CD4-positive, alpha-beta T cell treated with Interleukin-21 for 1 hour (primary cell): ENCODE data around the gene RBMS3.
"Not testable (repeated sequence)": the region's sequence is repeated elsewhere in the genome, so short reads cannot be mapped to it uniquely, and the experiment has no call there.

Source experiments
- DNase-seq: peaks from one replicate; pipeline ENCODE4 v3.0.0-alpha.2; 2020

RBMS3 gene

GRCh38 chr3:29493109-29493508 lies 212.2 kb downstream of the RBMS3 start:
- DNase-seq = no peak

- no peak for DNase-seq
Observed at GRCh38 chr3:29494305-29495036, 213.6 kb downstream of the RBMS3 start.

DNA sequence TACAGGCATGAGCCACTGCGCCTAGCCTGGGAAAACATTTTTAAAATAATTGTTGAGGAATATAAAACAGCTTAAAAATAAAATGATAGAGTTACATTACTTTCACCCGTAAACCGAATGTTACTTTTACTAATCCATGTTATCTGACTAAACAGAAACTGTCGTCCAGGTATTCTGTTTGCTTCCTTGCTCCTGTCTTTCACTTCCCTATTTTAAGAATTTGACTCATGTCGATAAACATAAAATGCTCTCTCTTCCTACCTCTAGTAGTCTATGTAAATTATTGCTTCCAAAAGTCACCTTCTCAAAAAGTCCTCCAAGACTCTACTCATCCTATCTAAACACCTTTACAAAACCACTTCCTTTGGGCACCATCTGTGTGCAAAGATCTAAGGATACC lies 216.4 kb downstream of the RBMS3 start:
- no peak for DNase-seq

DNA sequence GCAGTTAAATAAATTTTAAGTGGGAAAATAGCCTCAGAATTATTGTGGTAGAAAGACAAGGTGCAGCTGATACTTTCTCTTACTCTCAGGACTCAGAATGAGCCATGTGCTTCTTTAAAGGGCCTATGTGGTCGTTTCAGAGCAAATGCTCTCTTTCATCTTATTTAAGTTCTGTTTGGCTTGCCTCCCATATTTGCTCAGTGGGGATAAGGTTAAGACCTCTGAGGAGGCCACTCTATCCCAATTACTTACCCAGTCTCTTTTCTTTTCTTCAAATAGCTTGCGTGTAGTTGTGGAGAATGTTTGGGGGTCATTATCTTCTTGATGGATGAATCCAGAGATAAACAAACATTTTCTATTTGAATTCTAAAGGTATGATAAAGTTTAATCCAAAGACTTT lies 221.9 kb downstream of the RBMS3 start:
- DNase-seq = no peak

- no peak for DNase-seq
Observed at GRCh38 chr3:29503314-29503713, 222.4 kb downstream of the RBMS3 start.

DNA sequence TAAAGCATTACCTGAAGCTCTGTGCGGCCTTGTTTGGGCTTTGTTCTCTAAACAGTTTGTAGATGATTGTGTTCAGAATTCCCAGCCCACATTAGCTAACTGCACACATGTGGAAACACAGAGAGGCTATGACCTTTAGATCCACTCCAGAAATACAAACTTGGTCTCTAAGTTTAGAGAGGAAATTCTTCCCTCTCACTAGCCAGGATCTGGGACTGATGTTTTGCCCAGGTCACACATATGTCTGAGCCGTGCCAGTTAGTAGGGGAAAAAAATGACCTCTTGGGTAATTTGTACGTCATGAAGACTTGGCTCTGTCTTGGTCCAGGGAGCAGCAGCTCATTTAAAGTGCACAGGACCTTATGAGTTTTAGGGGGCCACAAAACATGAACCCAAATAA lies 223.1 kb downstream of the RBMS3 start:
- DNase-seq = no peak

DNA sequence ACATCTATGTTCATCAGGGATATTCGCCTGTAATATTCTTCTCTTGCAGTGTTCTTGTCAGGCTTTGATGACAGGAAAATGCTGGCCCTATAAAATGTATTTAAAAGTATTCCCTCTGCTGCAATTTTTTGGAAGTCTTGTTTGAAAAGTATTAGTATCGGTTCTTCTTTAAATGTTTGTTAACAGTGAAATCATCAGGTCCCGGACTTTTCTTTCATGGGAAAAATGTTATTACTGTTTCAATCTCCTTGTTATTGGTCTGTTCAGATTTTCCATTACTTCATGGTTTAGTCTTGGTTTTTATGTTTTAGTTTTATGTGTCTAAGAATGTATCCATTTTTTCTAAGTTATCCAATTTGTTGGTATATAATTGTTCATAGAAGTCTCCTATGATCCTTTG lies 225.6 kb downstream of the RBMS3 start:
- DNase-seq = no peak

DNA sequence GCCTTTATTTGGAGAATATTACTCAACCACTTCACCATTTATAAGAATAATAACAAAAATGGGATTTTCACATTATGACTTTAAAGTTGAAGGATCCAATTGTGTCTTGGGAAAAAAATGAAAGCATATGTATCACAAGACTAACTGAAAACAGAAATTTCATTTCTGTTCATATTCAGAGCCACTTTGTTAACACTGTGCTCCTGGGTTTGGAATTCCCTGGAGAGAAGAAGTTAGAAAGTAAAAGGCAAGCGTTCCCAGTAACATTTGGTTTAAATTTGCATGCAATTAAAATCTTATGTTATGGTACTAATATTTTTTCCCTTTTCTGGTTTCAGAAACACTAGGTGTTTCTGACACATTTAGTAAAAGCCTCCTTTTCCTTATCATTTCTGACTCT lies 230.8 kb downstream of the RBMS3 start:
- DNase-seq = no peak

DNA sequence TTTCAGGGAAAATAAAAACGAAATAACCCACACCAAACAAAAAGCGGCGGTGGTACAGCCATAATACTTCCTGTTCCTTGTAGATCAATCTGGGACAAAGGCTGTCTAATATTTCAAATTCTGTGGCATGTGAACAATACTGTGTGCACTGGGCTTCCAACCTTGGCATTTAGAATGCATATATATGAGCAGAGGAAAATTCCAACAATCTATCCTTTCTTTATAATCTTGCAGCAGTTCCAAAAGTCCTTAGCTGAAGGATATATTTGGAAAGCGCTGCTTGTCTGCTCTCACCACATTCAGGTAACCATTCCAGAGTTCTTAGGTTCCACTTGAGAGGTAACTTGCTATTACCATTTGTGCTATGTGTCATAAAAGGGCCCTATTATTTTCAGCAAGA lies 231.8 kb downstream of the RBMS3 start:
- DNase-seq = no peak

- no peak for DNase-seq
Observed at GRCh38 chr3:29513236-29513635, 232.4 kb downstream of the RBMS3 start.

- DNase-seq = no peak
Observed at GRCh38 chr3:29514170-29514569, 233.3 kb downstream of the RBMS3 start.

GRCh38 chr3:29514912-29515311 lies 234.0 kb downstream of the RBMS3 start:
- no peak for DNase-seq

DNA sequence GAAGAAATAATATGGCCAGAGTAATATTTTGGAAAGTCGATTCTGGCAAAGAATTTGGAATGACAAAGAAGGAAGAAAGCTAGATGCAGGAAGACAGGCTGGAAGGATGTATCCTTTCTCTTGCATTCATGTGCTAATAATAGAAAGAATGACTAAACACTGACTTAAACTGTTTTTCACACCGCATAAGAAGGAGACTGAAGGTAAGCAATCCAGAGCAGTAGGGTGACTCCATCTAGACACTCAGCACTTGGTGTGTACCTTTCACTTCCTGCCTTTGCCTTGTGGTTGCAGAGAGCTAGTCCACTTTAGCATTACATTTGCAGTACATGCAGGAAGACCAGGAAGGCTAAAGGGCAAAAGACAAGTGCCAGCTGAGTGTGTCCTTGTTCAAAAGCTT lies 234.6 kb downstream of the RBMS3 start:
- no peak for DNase-seq

DNA sequence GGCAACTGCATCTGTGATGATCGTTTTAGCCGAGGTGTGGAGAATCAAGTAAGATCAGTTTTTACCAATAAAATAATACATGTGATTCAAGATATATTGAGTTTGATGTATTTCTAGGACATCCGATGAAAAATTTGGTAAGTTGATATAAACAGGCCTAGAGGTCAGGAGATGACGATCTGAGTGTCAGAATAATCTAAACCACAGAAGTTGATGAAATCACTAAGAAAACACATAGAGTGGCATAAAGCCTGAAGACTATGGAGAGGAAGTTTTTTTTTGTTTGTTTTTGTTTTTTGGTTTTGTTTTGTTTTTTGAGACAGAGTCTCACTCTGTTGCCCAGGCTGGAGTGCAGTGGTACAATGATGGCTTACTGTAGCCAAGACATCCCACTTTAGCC lies 235.3 kb downstream of the RBMS3 start:
- no peak for DNase-seq

DNA sequence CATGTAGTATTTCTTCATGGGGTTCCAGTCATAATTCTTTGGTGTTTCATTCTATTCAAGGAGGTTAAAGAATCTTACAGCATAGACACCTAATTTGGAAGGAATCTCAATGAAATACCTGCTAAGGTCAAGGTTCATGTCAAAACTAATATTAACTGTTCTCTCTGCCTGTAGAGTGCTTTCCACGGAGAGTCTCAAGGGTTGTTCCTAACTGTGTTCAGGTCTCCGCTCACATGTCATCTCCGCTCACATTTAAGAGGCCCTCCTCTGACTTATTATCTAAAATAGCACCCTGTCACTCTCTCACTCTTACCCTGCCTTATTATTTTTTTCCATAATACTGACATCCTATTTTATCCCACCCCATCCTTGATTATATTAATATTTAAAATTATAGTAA lies 239.9 kb downstream of the RBMS3 start:
- no peak for DNase-seq

- DNase-seq = no peak
Observed at GRCh38 chr3:29521293-29521692, 240.4 kb downstream of the RBMS3 start.

DNA sequence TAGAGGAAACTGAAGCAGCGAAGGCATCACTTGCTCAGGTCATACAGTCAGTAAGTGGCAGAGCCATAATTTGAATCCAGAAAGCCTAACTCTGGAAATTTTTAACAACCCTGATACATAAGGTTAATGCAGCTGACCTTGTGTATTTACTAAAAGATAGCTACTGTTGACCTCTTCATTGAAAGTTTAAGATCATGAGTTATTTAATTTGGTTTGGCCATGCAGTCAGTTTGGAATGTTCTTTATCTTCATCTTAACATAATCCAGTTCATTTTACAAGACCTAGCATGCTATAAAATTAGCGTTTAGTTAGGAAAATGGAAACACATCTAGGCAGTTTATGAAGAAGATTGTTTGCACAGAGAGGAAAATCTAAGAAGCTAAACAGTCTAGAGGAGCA lies 240.9 kb downstream of the RBMS3 start:
- no peak for DNase-seq

DNA sequence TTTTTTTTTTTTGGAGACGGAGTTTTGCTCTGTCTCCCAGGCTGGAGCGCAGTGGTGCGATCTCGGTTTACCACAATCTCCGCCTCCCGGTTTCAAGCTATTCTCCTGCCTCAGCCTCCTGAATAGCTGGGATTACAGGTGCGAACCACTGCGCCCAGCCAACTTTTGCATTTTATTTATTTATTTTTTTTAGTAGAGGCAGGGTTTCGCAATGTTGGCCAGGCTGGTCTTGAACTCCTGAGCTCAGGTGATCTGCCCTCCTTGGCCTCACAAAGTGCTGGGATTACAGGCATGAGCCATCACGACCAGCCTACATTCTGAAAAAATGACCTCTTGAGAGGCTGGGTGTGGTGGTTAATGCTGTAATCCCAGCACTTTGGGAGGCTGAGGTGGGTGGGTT lies 243.6 kb downstream of the RBMS3 start:
- DNase-seq = not testable (repeated sequence)

DNA sequence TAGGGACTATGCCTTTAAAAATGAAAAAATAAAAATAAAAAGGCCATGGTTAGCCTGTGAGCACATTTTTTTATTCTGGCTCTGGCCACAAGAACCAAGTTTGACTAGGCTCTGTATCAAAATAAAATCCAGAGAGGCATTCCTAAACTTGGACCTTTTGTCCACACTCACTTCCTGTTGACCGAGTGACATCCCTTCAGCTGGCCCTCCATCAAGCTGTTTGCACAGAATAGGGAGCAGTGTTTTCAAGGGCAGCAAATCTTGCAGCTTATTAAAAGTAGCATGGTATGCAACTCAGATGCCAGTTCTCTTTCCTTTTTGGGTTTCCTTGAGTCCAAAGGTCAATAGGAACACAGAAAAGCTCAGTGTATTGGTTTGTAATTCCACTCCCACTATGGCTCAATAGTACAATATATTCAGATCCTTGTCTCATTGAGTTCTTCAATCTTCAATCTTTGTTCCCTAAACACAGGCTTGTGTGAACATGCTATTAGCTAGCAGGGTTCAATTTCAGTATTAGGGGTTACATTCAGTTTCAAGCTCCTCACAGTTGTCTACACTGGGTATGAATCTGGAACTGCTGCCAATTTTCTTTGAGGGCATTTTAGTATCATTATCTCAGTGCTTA lies 244.5 kb downstream of the RBMS3 start:
- DNase-seq = no peak

- no peak for DNase-seq
Observed at GRCh38 chr3:29527246-29527645, 246.4 kb downstream of the RBMS3 start.

DNA sequence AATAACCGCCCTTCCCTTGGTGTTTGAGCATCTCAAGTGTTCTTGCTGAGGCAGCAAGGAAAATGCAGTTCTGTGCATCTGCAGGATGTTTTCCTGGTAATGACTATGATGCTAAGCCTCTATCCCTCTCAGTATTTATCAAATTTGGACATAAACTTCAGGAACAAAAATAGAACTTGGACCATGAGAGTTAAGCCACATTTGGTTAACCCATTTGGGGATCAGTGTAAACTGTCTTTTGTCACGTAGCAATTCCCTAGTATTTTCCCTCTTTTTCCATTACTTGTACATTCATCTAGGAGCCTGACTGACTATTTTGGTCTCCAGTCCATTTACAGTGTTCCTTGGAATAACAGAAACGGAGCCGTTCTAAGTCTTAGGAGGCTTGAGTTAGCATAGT lies 250.8 kb downstream of the RBMS3 start:
- DNase-seq = no peak

DNA sequence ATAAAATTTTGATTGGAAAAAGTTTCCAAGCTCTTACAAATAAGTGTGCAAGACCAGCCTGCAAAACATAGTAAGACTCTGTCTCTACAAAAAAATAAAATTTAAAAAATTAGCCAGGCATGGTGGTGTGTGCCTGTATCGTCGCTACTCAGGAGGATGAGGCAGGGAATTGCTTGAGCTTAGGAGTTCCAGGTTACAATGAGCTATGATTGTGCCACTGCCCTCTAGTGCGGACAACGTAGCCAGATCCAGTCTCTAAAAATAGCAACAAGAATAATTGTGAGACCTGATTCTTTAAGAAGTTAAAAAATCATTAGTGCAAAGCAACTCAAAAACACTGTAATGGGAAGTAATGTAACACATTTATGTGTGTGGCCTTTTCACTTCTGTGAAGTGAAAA lies 251.6 kb downstream of the RBMS3 start:
- DNase-seq = no peak

- DNase-seq = no peak
Observed at GRCh38 chr3:29534006-29534405, 253.1 kb downstream of the RBMS3 start.

DNA sequence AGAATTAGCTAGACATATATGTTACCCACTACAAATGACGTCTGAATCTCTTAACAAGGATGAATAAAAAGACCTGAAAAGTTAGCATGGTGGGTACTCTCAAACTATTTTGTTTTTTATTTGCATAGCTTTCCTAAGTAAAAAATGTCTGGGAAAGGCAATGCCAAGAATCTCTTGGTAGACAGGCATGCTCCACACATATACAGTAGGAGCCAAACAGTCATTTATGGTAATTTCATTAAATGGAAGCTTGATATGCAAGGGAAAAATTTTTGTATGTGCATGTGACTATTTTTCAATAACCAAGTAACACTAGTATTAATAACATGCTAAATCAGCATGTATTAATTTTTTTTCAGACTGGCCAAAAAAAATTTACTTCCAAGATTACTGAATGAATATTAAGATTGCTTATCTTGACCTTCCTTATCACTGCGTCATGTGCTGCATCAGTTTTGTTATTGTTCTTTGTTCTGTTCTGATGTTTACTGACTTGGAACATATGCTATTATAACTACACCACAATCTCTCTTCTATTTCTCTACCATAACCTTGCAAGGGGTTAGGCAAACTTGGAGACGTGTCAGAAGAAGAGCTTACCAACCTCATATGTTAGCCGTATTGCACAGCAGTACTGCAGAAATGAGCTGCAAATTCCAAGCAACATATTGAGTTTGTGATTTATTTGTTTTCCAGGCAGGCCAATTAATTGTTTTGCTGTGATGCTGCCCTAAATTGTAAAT lies 255.3 kb downstream of the RBMS3 start:
- DNase-seq = no peak
